HL-60 (cell line): ENCODE results near the gene FHIT.

Source experiments
- DNase-seq, 2 experiments: peaks; one replicate each; pipeline ENCODE4 v3.0.0-alpha.2; 2010 to 2020; ENCODE audit warnings: low read depth in 1 of 2, low spot score in 1 of 2
- H3K27ac ChIP-seq: fragments of 250-450 bp; sonication (Bioruptor Pico); replicated peaks from 2 replicates; pipeline ENCODE4 v1.5.1; 2020; ENCODE audit warnings: mild to moderate bottlenecking, moderate library complexity
- H3K27me3 ChIP-seq: fragments of 250-450 bp; sonication (Bioruptor Pico); 2 replicates; pipeline ENCODE4 v1.5.1; 2021; ENCODE audit warnings: mild to moderate bottlenecking, moderate library complexity; ENCODE audit not compliant: insufficient read depth, poor library complexity, severe bottlenecking
- H3K4me3 ChIP-seq: replicated peaks from 2 replicates; pipeline ENCODE4 v1.5.1; 2011; ENCODE audit warnings: mild to moderate bottlenecking, control low read depth, low read length; ENCODE audit not compliant: insufficient read depth
- CTCF ChIP-seq: IDR thresholded peaks from one replicate; pipeline ENCODE4 v1.5.1; 2011; ENCODE audit warnings: low read length, control low read depth, inconsistent platforms; ENCODE audit not compliant: insufficient read depth
- GABPA ChIP-seq: IDR thresholded peaks from 2 replicates; pipeline ENCODE4 v1.6.1; 2012; ENCODE audit warnings: low read depth
- POLR2AphosphoS5 ChIP-seq: IDR thresholded peaks from 2 replicates; pipeline ENCODE4 v1.6.1; 2012; ENCODE audit warnings: low read depth
- SPI1 ChIP-seq: IDR thresholded peaks from 2 replicates; pipeline ENCODE4 v1.6.1; 2012; ENCODE audit warnings: low read depth, mild to moderate bottlenecking, borderline replicate concordance
- TF ChIP-seq, protein P1 (sequence below): IDR thresholded peaks from 2 replicates; pipeline ENCODE4 v1.6.1; 2012; ENCODE audit warnings: low read depth; ENCODE audit not compliant: insufficient replicate concordance

FHIT gene

GRCh38 chr3:60501314-60501713 lies 749.9 kb downstream of the FHIT start:
- Histone ChIP-seq H3K27ac (no peak overlapping the region), H3K4me3 (no peak overlapping the region), H3K27me3 (no peaks in the 10 kb centered on the region)
- DNase-seq, result no peak
- TF ChIP-seq, protein P1, sequence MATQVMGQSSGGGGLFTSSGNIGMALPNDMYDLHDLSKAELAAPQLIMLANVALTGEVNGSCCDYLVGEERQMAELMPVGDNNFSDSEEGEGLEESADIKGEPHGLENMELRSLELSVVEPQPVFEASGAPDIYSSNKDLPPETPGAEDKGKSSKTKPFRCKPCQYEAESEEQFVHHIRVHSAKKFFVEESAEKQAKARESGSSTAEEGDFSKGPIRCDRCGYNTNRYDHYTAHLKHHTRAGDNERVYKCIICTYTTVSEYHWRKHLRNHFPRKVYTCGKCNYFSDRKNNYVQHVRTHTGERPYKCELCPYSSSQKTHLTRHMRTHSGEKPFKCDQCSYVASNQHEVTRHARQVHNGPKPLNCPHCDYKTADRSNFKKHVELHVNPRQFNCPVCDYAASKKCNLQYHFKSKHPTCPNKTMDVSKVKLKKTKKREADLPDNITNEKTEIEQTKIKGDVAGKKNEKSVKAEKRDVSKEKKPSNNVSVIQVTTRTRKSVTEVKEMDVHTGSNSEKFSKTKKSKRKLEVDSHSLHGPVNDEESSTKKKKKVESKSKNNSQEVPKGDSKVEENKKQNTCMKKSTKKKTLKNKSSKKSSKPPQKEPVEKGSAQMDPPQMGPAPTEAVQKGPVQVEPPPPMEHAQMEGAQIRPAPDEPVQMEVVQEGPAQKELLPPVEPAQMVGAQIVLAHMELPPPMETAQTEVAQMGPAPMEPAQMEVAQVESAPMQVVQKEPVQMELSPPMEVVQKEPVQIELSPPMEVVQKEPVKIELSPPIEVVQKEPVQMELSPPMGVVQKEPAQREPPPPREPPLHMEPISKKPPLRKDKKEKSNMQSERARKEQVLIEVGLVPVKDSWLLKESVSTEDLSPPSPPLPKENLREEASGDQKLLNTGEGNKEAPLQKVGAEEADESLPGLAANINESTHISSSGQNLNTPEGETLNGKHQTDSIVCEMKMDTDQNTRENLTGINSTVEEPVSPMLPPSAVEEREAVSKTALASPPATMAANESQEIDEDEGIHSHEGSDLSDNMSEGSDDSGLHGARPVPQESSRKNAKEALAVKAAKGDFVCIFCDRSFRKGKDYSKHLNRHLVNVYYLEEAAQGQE, result no peak
- TF ChIP-seq SPI1, result no peak
- no peak for TF ChIP-seq GABPA
- TF ChIP-seq POLR2AphosphoS5, result no peak
- no peak for TF ChIP-seq CTCF

- DNase-seq, result no peak
- Histone ChIP-seq H3K27me3 (no peaks in the 10 kb centered on the region), H3K27ac (no peak overlapping the region), H3K4me3 (no peak overlapping the region)
- TF ChIP-seq POLR2AphosphoS5 (no peak), GABPA (no peak), SPI1 (no peak)
Observed at GRCh38 chr3:60497902-60498301, 753.4 kb downstream of the FHIT start.

- Histone ChIP-seq H3K27me3 (no peaks in the 10 kb centered on the region), H3K4me3 (no peak overlapping the region), H3K27ac (no peak overlapping the region)
- DNase-seq, result no peak
- TF ChIP-seq, protein P1, result no peak
- TF ChIP-seq GABPA (no peak), CTCF (no peak), POLR2AphosphoS5 (no peak), SPI1 (no peak)
Observed at GRCh38 chr3:60490992-60491391, 760.3 kb downstream of the FHIT start.

- Histone ChIP-seq H3K27ac (no peak overlapping the region), H3K27me3 (no peaks in the 10 kb centered on the region), H3K4me3 (no peak overlapping the region)
- TF ChIP-seq SPI1, result no peak
- no peak for DNase-seq
Observed at GRCh38 chr3:60475096-60475495, 776.2 kb downstream of the FHIT start.

DNA sequence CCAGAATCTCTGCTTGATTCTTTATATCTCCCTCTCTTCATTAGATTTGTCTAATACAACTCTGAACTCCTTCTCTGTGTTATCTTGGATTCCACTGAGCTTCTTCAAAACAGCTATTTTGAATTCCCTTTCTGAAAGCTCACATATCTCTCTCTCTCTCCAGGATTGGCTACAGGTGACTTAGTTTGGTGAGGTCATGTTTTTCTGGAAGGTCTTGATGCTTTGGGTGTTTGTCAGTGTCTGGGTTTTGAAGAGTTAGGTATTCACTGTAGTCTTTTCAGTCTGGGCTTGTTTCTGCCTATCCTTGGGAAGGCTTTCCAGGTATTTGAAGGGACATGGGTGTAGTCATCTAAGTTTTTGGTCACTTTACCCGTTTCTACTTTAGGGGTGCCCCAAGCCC lies 781.8 kb downstream of the FHIT start:
- no peak for DNase-seq
- no peaks in the 10 kb centered on the region for H3K27me3 ChIP-seq
- no peak overlapping the region for H3K4me3 ChIP-seq
- no peak overlapping the region for H3K27ac ChIP-seq
- TF ChIP-seq CTCF, result no peak
- no peak for TF ChIP-seq SPI1
- TF ChIP-seq, protein P1, result no peak
- TF ChIP-seq POLR2AphosphoS5, result no peak
- TF ChIP-seq GABPA, result no peak
